Thyroid gland (tissue), 4 donors: Measurements from ENCODE around the gene POLR3GL. TPM values are rescaled to one million over a fixed set of nuclear protein-coding genes. Genes with fewer than 3 reads are reported as not detected.

ENCODE experiments used
- DNase-seq, 2 donors: peaks; one replicate each; pipeline ENCODE4 v3.0.0-alpha.2; 2019
- H3K27ac ChIP-seq, 3 donors: fragments of 200-600 bp; sonication (generic); 1 replicate in 2 of 3; 2 replicates in 1 of 3; pipeline ENCODE4 v1.5.1; 2016 to 2019; ENCODE audit warnings: mild to moderate bottlenecking in 1 of 3, moderate library complexity in 1 of 3
- H3K27me3 ChIP-seq: fragments of 200-600 bp; sonication (generic); one replicate; pipeline ENCODE4 v1.5.1; 2019
- H3K36me3 ChIP-seq, 2 donors: fragments of 200-600 bp; sonication (generic); one replicate each; pipeline ENCODE4 v1.5.1; 2016 to 2019
- H3K4me1 ChIP-seq, 2 donors: fragments of 200-600 bp; sonication (generic); one replicate each; pipeline ENCODE4 v1.5.1; 2017 to 2019
- H3K4me3 ChIP-seq, 3 donors: fragments of 200-600 bp; sonication (generic); replicated peaks in 1 of 3; 1 replicate in 2 of 3; 2 replicates in 1 of 3; pipeline ENCODE4 v1.5.1; 2016; ENCODE audit warnings: mild to moderate bottlenecking in 1 of 3
- H3K9me3 ChIP-seq: fragments of 200-600 bp; sonication (generic); one replicate; pipeline ENCODE4 v1.5.1; 2017
- POLR2A ChIP-seq, 2 donors: fragments of 450-650 bp; IDR thresholded peaks; one replicate each; pipeline ENCODE4 v1.6.1; 2017; ENCODE audit warnings: antibody characterized with exemption in 2 of 2, mild to moderate bottlenecking in 2 of 2, moderate library complexity in 1 of 2
- WGBS, 2 donors: methylation state at CpG; one replicate each; pipeline ENCODE4 v1.1.5; 2017; 5-methylcytosine and 5-hydroxymethylcytosine counted together
- intact Hi-C: fragments of 100-400 bp; cut with DNase I; formaldehyde crosslinking; loops from one replicate; pipeline ENCODE4 v1.15.1; 2023
- total RNA-seq, 4 donors: library from RNA; depleted of rRNA; stranded (reverse); fragments of >200 nt; gene quantifications; one replicate each; pipeline ENCODE4 v1.2.3, GENCODE V29; 2016
- TF ChIP-seq, protein P1 (sequence below), 6 experiments: fragments of 200-600 bp in 3 of 6; fragments of 450-650 bp in 3 of 6; sonication (generic) in 3 of 6; IDR thresholded peaks; one replicate each; pipeline ENCODE4 v1.5.1; 2016 to 2019; ENCODE audit warnings: antibody characterized with exemption in 6 of 6, mild to moderate bottlenecking in 2 of 6, inconsistent platforms in 1 of 6, moderate library complexity in 1 of 6

The POLR3GL gene
- total RNA-seq, 4 donors from 2014 or later = 12.5 to 36.4 (median 22.7) TPM

DNA sequence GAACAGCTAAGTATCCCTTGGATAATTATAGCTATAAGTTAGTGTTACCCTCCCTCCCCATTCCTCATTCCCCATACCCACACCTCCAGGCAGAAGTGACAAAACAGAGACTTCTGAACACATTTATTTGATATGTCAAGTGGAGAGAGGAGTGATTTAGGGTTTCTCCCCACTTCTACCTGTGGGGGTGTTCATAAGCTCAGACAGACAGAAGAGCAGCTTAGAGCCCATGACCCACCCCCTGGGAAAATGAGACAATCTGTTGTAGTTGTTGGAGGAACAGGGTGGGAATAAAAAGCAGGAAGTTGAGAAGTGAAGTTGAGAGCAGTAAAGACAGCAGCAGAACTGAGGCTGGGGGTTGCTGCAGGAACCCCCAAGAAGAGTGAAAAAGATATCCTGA lies 5.2 kb upstream of the POLR3GL start:
- Histone ChIP-seq H3K4me1 (peaks cover 36 to 41% of the 10 kb centered on the region in 2 donors), H3K9me3 (no peaks in the 10 kb centered on the region), H3K27me3 (no peaks in the 10 kb centered on the region), H3K27ac (peak overlapping the region in 1 of 3 donors; percentile 84), H3K4me3 (no peak overlapping the region), H3K36me3 (no peaks in the 10 kb centered on the region)
- intact Hi-C loops = loop anchor here (5.0 kb wide), 1 partner anchor 42 kb away; the partner anchor contains the start of gene PEX11B
- TF ChIP-seq, protein P1, sequence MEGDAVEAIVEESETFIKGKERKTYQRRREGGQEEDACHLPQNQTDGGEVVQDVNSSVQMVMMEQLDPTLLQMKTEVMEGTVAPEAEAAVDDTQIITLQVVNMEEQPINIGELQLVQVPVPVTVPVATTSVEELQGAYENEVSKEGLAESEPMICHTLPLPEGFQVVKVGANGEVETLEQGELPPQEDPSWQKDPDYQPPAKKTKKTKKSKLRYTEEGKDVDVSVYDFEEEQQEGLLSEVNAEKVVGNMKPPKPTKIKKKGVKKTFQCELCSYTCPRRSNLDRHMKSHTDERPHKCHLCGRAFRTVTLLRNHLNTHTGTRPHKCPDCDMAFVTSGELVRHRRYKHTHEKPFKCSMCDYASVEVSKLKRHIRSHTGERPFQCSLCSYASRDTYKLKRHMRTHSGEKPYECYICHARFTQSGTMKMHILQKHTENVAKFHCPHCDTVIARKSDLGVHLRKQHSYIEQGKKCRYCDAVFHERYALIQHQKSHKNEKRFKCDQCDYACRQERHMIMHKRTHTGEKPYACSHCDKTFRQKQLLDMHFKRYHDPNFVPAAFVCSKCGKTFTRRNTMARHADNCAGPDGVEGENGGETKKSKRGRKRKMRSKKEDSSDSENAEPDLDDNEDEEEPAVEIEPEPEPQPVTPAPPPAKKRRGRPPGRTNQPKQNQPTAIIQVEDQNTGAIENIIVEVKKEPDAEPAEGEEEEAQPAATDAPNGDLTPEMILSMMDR (IDR thresholded peaks at IDR 0.05) = no peak
- TF ChIP-seq POLR2A (IDR thresholded peaks at IDR 0.05) = no peak
- no peak for DNase-seq

GRCh38 chr1:145959957-145960467 lies 4.5 kb upstream of the POLR3GL start:
- TF ChIP-seq, protein P1 (IDR thresholded peaks at IDR 0.05) = no peak
- no peak for TF ChIP-seq POLR2A (IDR thresholded peaks at IDR 0.05)
- 9 to 24% methylated on average over 6 to 8 of the region's 12 CpGs for WGBS, 2 donors
- no peaks in the 10 kb centered on the region for H3K9me3 ChIP-seq
- DNase-seq = no peak
- H3K36me3 ChIP-seq = no peaks in the 10 kb centered on the region
- intact Hi-C loops = loop anchor here (5.0 to 10.0 kb wide), 2 partner anchors 43 to 55 kb away; partner anchors contain the start of gene PEX11B
- peak overlapping the region; percentile 78 to 84 (median 82) for H3K27ac ChIP-seq
- H3K27me3 ChIP-seq = no peaks in the 10 kb centered on the region
- peak overlapping the region in 2 of 3 donors; percentile 61 to 73 for H3K4me3 ChIP-seq
- H3K4me1 ChIP-seq = peaks cover 35 to 43% of the 10 kb centered on the region in 2 donors

DNA sequence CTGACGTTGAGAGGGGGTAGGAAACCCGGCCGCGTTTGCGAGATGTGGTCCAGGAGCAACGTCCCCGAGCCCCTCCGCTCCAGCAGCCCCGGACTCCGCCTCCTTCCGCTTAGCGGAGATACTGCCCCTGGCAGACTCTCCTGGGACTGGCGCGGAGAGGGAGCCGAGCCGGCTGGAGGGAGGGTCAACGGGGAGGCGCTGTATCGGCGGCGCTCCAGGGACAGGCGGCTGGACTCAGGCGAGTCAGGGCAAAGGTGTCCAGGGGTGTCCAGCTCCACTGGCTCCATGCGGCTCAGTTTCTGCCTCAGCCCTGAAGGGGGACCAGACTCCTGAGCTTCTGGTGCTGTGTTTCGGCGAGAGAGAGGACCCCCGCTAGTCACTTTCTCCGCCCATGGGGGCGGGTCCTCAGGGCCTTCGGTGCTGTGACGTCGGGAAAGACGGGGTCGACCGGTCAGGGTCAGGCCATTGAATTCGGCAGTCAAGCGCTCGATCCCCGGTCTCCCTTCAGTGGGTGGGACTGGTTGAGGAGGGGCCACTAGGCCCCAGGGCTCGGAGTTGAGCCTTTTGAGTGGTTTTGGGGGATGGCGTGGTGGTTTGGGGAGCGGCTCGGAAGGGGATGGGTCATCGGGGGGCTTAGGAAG lies 3.9 kb upstream of the POLR3GL start:
- H3K4me3 ChIP-seq = peak overlapping the region; percentile 49 to 73 (median 61)
- peaks cover 29 to 46% of the 10 kb centered on the region in 2 donors for H3K4me1 ChIP-seq
- TF ChIP-seq, protein P1 (IDR thresholded peaks at IDR 0.05) = peak in 5 of 6 experiments; percentile 4 to 32 (median 13)
- TF ChIP-seq POLR2A (IDR thresholded peaks at IDR 0.05) = peak in 1 of 2 donors; percentile 82
- H3K27me3 ChIP-seq = no peaks in the 10 kb centered on the region
- WGBS, 2 donors = 0% methylated on average over 5 to 28 of the region's 44 CpGs
- no peaks in the 10 kb centered on the region for H3K36me3 ChIP-seq
- peak overlapping the region; percentile 78 to 84 (median 82) for H3K27ac ChIP-seq
- no peaks in the 10 kb centered on the region for H3K9me3 ChIP-seq
- DNase-seq = peak; percentile 81 to 82
- intact Hi-C loops = loop anchor here (10.0 kb wide), 1 partner anchor 54 kb away; no protein-coding TSS in a partner anchor

- intact Hi-C loops = loop anchor here (10.0 kb wide), 1 partner anchor 54 kb away; no protein-coding TSS in a partner anchor
- no peak for TF ChIP-seq POLR2A (IDR thresholded peaks at IDR 0.05)
- H3K4me3 ChIP-seq = peak overlapping the region; percentile 49 to 73 (median 61)
- H3K4me1 ChIP-seq = peaks cover 27 to 42% of the 10 kb centered on the region in 2 donors
- no peaks in the 10 kb centered on the region for H3K9me3 ChIP-seq
- no peaks in the 10 kb centered on the region for H3K27me3 ChIP-seq
- no peaks in the 10 kb centered on the region for H3K36me3 ChIP-seq
- DNase-seq = no peak
- WGBS, 2 donors = 0 to 2% methylated on average over 8 to 13 of the region's 22 CpGs
- H3K27ac ChIP-seq = peak overlapping the region; percentile 78 to 84 (median 82)
Measured at GRCh38 chr1:145961109-145961424, 3.4 kb upstream of the POLR3GL start.

GRCh38 chr1:145961425-145962156 lies 2.9 kb upstream of the POLR3GL start:
- TF ChIP-seq POLR2A (IDR thresholded peaks at IDR 0.05) = no peak
- TF ChIP-seq, protein P1 (IDR thresholded peaks at IDR 0.05) = no peak
- Histone ChIP-seq H3K36me3 (no peaks in the 10 kb centered on the region), H3K4me3 (peak overlapping the region; percentile 49 to 73 (median 61)), H3K27ac (peak overlapping the region in 2 of 3 donors; percentile 82 to 84), H3K4me1 (peaks cover 25 to 36% of the 10 kb centered on the region in 2 donors), H3K27me3 (no peaks in the 10 kb centered on the region), H3K9me3 (no peaks in the 10 kb centered on the region)
- intact Hi-C loops = loop anchor here (10.0 kb wide), 1 partner anchor 53 kb away; no protein-coding TSS in a partner anchor
- DNase-seq = peak; percentile 49 to 57
- WGBS, 2 donors = 2% methylated on average over 13 to 17 of the region's 57 CpGs
